HG02610 (cell line): ENCODE results near the gene VWA5A.

Experiments
- ATAC-seq: cut with Tn5 transposase; IDR thresholded peaks from one replicate; pipeline ENCODE4 v1.9.1; 2021; ENCODE audit warnings: mild to moderate bottlenecking, moderate library complexity; ENCODE audit not compliant: unreplicated experiment

The VWA5A gene

GRCh38 chr11:124114942-124115781 is at the start of gene VWA5A:
Gene VWA5A, plus strand, starts transcription at chr11:124115450. Its CDS starts 2,062 bp downstream, at chr11:124117512.
- peak; percentile 100 for ATAC-seq

- ATAC-seq: no peak
These were observed 46.6 kb upstream of the VWA5A start for GRCh38 chr11:124068601-124069110.

DNA sequence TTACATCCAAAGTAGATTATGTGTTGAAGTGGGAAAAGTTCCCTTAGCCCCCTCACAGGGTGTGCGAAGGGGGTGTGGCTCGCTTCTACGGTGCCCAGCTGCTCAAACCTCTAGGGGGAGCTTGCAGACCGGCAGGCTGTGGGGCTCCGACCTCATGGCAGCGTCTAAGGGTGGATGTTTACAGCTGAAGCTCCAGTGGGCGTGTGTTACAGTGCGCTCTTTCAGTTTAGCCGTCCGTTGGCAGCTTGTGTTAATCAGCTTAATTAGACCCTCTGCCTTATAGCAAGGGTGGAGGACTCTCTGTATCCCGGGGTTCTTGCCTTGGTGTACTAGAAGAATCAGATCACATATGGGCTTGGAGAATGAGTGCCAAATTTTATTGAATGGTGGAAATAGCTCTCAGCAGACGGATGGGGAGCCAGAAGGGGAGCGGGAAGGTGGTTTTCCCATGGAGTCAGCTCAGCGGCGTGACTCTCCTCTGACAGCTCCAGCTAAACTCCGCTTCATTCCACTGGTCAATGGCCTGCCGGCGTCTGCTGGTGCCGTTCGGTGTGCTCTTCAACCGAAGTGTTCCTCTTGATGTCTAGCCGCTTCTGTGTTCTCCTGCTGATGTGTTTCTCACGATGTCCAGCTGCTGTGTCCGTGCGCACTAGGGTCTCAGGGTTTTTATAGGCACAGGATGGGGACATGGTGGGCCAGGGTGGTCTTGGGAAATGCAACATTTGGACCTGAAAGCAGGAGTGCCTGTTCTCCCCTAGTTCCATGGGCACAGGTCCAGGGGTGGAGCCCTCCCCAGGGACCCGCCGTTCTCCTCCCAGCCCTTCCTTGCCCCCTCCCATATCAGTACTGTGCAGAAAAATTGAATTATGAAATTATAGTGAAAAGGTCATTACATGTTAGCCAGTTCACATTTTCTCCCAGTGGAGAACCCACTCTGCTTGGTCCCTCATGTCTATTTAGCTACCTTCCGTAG is 45.5 kb upstream of the VWA5A start:
- ATAC-seq: peak; percentile 70

GRCh38 chr11:124070915-124071622 is 44.2 kb upstream of the VWA5A start:
- peak; percentile 90 for ATAC-seq

DNA sequence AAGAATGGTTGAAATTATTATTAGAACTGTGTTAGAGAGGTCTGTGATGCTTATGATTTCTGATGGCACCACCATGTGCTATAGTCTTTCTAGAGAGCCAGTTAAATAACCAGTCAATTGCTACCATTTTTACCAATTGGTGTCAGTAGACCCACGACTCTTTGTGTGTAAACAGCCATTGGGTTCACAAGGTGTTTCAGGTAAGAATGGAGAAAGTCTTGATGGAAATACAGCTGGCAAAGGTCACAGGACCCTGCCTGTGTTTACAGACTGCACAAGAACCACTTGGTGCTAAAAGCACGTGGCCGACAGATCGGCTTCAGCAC is 43.7 kb upstream of the VWA5A start:
- ATAC-seq: no peak

DNA sequence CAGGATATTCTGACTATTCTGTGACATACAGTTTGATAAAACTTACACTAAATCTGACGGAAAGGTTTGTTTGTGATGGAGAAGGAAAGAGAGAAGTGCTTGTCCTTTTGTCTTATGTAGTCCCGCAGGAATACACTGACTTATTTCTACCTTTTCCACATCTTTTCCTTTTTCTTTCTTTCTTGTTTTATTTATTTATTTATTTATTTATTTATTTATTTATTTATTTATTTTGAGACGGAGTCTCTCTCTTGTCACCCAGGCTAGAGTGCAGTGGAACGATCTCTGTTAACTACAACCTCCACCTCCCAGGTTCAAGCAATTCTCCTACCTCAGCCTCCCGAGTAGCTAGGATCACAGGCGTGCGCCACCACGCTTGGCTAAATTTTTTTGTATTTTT is 43.1 kb upstream of the VWA5A start:
- no peak for ATAC-seq

- no peak for ATAC-seq
These were observed 40.7 kb upstream of the VWA5A start for GRCh38 chr11:124074554-124074953.

GRCh38 chr11:124075492-124075840 is 39.8 kb upstream of the VWA5A start:
- ATAC-seq: no peak

DNA sequence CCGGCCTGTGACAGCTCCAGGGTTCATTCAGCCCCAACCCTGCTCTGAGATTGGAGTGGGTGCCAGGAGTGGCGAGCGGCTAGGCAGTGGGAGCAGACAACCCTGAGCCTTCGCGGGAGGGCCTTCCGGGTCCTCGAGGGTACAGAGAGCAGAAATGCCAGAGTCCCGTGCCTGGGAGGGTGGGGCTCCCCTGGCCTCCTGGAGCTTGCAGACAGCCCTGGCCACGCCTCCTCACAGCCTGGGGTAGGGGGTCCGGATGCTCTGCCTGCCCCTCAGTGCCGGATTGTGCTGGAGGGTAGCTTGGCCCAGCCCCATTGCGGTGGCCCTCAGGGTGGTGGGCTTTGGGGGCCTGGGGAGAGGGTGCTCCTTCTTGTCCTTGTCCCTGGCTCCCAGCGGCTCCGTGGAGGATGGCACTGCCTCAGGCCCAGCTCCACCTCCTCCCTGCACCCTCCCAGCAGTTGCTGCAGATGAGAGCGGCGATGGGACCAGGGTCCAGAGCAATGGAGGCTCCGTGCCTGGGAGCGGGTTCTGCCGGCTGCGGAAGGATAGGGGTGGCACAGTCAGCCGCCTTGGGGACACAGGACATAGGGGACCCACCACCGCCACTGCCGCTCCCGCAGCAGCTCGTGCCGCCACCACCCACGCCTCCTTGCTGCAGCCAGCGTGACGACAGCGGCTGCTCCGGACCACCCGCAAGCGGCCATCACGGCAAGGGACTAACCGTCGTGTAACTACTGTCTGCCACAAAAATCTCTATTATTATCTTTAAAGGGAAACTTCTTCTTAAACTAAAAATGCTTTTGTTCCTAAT is 39.2 kb upstream of the VWA5A start:
- ATAC-seq: peak; percentile 61

DNA sequence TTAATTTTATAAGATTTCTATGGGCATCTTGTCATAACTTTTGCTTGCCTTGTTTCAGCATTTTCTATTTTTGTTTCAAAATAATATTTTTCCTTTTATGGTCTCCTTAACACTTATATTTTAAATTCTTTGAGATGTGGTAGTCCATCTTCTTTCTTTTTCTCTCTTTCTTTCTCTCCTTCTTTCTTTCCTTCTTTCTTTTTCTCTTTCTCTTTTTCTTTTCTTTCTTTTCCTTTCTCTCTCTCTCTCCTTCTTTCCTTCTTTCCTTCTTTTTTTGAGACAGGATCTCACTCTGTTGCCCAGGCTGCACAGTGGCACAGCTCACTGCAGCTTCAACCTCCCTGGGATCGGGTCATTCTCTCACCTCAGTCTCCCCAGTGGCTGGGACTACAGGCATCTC is 38.0 kb upstream of the VWA5A start:
- ATAC-seq: no peak

GRCh38 chr11:124078591-124078990 is 36.7 kb upstream of the VWA5A start:
- no peak for ATAC-seq

DNA sequence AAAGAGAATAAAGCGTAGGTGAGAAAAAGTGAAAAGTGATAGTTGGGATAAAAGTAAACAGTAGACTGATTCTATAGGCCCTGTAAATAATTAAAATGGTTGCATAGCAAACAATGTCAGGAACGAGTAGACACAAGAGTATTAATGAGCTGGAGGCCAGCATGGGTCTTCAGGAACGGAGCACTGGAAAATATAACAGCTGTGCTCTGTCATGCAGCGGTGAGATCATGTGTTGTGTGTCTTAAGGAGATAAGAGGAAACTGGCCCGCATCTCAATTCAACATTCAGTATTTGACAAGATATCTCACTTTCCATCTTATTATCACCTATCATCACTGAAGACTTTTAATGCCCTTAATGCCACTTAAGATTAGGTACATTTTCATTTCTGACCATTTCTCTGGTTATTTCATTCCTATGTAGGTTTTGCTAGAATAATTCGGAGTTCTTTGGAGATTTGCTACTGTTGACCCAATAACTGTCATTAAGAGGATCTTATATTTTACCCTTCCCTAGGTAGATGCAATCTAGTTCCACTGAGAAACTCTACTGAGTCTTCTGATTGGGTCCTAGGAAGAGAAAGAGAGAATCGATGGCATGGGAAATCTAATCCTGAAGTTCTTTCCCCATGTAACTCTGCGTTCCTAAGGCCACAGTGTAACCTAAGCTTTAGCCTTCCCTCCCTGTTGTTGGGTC is 35.5 kb upstream of the VWA5A start:
- no peak for ATAC-seq

DNA sequence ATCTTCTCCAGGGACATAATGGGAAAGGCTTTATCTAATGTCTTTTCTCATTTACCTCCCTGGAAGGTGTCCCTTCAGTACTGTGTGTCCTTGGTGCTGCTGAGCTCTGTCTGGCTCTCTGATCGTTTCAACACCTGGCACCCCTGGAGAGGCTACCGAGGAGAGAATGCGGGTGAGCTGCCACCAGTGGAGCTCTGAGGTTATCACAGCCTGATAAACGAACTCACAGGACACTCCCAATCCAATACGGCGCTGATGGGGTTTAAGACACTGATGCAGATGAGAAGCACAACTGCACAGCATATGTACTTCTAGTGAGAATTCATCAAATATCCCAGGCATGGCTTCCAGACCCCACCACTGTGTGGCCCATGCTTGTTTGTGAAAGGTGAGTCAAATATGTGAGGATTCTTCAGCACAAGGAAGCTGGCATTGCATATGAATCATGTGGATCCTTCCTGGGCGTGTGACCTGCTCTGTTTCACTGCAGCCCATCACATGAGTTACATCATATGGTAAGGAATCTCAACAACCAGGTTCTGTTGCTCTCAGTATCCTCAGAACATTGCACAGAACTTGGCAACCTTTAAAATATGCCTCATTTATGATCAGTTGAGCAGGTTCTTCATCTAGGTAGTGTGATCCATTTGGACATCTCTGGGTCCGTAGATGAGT is 34.8 kb upstream of the VWA5A start:
- no peak for ATAC-seq

DNA sequence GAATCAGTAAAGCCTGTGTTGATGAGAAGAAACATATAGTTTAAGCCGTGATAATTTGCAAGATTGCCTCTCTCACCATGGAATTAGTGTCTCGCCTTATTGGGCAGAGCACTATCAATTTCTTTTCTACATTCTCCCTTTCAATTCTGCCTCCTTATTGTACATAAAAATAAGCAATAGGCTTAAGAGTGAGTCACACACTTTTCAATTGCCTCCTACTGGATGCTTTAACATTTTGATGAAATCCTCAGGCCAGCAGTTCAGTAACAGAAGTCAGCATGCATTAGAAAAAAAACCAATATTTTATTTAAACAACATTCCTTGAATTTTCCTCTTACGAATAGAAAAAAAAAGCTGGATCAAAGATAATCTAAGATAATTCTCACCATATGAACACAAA is 33.8 kb upstream of the VWA5A start:
- ATAC-seq: no peak

- ATAC-seq: no peak
These were observed 32.9 kb upstream of the VWA5A start for GRCh38 chr11:124082371-124082770.

GRCh38 chr11:124085583-124085982 is 29.7 kb upstream of the VWA5A start:
- no peak for ATAC-seq

DNA sequence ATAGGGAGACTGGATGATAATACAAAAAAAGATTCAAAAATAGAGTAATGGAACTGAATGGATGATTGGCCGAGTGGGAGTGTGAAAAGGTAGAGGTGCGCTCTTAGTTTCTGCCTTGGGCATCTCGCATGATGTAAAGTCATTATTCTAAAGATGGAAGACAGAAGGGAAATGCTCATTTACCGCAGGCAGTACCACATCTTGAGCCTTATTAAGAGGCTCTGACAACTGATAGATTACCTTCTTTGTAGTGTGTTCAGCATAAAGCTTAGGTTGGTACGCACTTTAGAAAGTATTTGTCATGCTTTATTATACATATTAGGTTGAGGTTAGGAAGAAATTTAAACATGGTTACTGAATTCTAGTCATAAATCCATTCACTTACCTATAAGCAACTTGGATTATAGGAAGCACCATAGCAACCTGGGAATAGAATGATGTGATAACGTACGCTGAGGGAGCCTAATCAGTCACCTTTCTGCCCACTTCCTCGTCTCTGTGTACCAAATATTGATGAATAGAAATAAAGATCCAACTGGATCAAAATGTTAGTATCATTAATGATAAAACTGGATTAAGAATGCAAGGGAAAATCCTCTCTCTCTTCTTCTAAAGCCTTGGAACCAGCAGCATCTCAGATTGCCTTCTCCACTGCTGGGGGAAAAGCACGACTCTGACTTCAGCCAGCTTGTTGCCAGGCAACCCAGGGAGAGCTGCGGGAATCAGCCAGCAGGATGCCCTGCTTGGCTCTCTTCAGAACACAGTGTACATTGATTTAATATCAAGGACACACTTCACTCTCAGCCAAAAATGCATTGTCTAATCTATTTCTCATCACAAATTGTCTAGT is 29.0 kb upstream of the VWA5A start:
- ATAC-seq: no peak

- no peak for ATAC-seq
These were observed 24.3 kb upstream of the VWA5A start for GRCh38 chr11:124090996-124091395.
